OCI-LY3 (cell line): ENCODE measurements around the gene PSMC5.

Experiments used
- H2AFZ ChIP-seq: fragments of 200-600, 300-600 bp; shearing (Covaris generic); 2 replicates; pipeline ENCODE4 v1.6.0; 2014; ENCODE audit warnings: antibody characterized with exemption, low read depth, low read length
- H3K27ac ChIP-seq: fragments of 200-600, 300-600 bp; sonication (generic); 2 replicates; pipeline ENCODE4 v1.5.1; 2014; ENCODE audit warnings: mild to moderate bottlenecking, low read length, moderate library complexity, mixed read lengths
- H3K27me3 ChIP-seq: fragments of 200-600, 300-600 bp; sonication (generic); 2 replicates; pipeline ENCODE4 v1.6.1; 2014; ENCODE audit warnings: low read depth, low read length, mixed read lengths
- H3K36me3 ChIP-seq: fragments of 200-600, 300-600 bp; sonication (generic); replicated peaks from 2 replicates; pipeline ENCODE3; 2014; ENCODE audit warnings: low read depth, low read length, mixed read lengths
- H3K4me1 ChIP-seq: fragments of 300-600, 200-600 bp; sonication (generic); 2 replicates; pipeline ENCODE4 v1.6.1; 2014; ENCODE audit warnings: low read length, mixed read lengths
- H3K4me2 ChIP-seq: fragments of 200-600, 300-600 bp; sonication (generic); 2 replicates; pipeline ENCODE4 v1.6.1; 2014; ENCODE audit warnings: low read length, mixed read lengths
- H3K4me3 ChIP-seq: fragments of 300-600, 200-600 bp; sonication (generic); 2 replicates; pipeline ENCODE4 v1.5.1; 2014; ENCODE audit warnings: antibody characterized with exemption, mild to moderate bottlenecking, low read length, moderate library complexity
- H3K79me2 ChIP-seq: fragments of 300-600, 200-600 bp; shearing (Covaris generic); 2 replicates; pipeline ENCODE4 v1.6.1; 2014; ENCODE audit warnings: mild to moderate bottlenecking, low read length, mixed read lengths
- H3K9ac ChIP-seq: fragments of 300-600, 200-600 bp; shearing (Covaris generic); 2 replicates; pipeline ENCODE4 v1.6.0; 2014; ENCODE audit warnings: mild to moderate bottlenecking, low read length, moderate library complexity
- H3K9me3 ChIP-seq: fragments of 200-600, 300-600 bp; shearing (Covaris generic); 2 replicates; pipeline ENCODE4 v1.6.1; 2014; ENCODE audit warnings: low read length, mixed read lengths; ENCODE audit not compliant: insufficient read depth
- H4K20me1 ChIP-seq: fragments of 200-600, 300-600 bp; sonication (generic); 2 replicates; pipeline ENCODE4 v1.6.1; 2016; ENCODE audit warnings: low read length, mixed read lengths; ENCODE audit not compliant: insufficient read depth
- CTCF ChIP-seq: fragments of 200-600, 300-600 bp; sonication (generic); IDR thresholded peaks from 2 replicates; pipeline ENCODE4 v1.5.1; 2014; ENCODE audit warnings: antibody characterized with exemption, low read length, low read depth
- EZH2phosphoT487 ChIP-seq: fragments of 200-600 bp; shearing (Covaris generic); IDR thresholded peaks from 2 replicates; pipeline ENCODE4 v1.6.1; 2018; ENCODE audit warnings: antibody characterized with exemption, mixed run types, low read depth

PSMC5 gene

GRCh38 chr17:63785556-63785955 is 41.7 kb upstream of the PSMC5 start:
- Histone ChIP-seq H3K79me2 (peaks cover 94% of the 10 kb centered on the region), H3K36me3 (peaks cover 42% of the 10 kb centered on the region), H3K4me3 (no peak overlapping the region), H3K4me2 (no peak overlapping the region), H4K20me1 (peaks cover 52% of the 10 kb centered on the region), H3K9ac (no peak overlapping the region), H3K27ac (no peak overlapping the region), H3K9me3 (no peaks in the 10 kb centered on the region), H3K27me3 (no peaks in the 10 kb centered on the region), H2AFZ (no peak overlapping the region), H3K4me1 (peaks cover 16% of the 10 kb centered on the region)
- TF ChIP-seq CTCF (no peak), EZH2phosphoT487 (no peak)

DNA sequence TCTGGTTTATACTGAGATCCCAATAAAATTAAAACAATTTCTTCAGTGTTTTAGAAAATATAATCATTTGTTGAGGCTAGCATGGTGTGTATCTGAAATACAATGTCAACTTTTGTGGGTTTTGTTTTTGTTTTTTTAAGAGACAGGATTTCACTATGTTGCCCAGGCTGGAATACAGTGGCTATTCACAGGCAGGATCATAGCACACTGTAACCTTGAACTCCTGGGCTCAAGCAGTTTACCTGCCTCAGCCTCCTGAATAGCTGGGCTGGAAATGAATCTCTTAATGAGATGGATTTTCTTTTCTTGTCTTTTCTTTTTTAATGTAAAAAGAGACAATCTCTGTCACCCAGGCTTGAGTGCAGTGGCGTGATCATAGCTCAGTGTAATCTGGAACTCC is 41.1 kb upstream of the PSMC5 start:
- H3K27ac ChIP-seq = no peak overlapping the region
- no peak overlapping the region for H2AFZ ChIP-seq
- peaks cover 37% of the 10 kb centered on the region for H3K36me3 ChIP-seq
- H3K4me3 ChIP-seq = no peak overlapping the region
- H3K9me3 ChIP-seq = no peaks in the 10 kb centered on the region
- no peak overlapping the region for H3K4me2 ChIP-seq
- H3K9ac ChIP-seq = no peak overlapping the region
- peaks cover 47% of the 10 kb centered on the region for H4K20me1 ChIP-seq
- peaks cover 92% of the 10 kb centered on the region for H3K79me2 ChIP-seq
- no peak for TF ChIP-seq CTCF
- TF ChIP-seq EZH2phosphoT487 = no peak
- H3K27me3 ChIP-seq = no peaks in the 10 kb centered on the region
- H3K4me1 ChIP-seq = peaks cover 16% of the 10 kb centered on the region

- Histone ChIP-seq H3K4me3 (no peak overlapping the region), H3K4me2 (no peak overlapping the region), H3K9ac (no peak overlapping the region), H3K79me2 (peaks cover 89% of the 10 kb centered on the region), H3K9me3 (no peaks in the 10 kb centered on the region), H2AFZ (no peak overlapping the region), H3K36me3 (peaks cover 41% of the 10 kb centered on the region), H3K27me3 (no peaks in the 10 kb centered on the region), H3K27ac (no peak overlapping the region), H3K4me1 (peaks cover 15% of the 10 kb centered on the region), H4K20me1 (peaks cover 44% of the 10 kb centered on the region)
- TF ChIP-seq EZH2phosphoT487 (no peak), CTCF (no peak)
Measured at GRCh38 chr17:63786971-63787711, 40.1 kb upstream of the PSMC5 start.

DNA sequence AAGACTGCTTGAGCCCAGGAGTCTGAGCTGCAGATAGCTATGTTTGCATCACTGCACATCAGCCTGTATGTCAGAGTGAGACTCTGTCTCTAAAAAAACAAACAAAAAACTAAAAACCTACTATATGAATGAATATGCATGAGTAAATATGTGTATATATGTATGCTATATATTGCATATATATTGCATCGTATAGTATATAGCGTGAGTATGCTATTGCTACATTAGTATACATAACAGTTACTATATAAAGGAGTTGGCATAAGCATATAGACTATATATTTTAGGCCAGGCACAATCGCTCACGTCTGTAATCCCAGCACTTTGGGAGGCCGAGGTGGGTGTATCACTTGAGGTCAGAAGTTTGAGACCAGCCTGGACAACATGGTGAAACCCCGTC is 37.2 kb upstream of the PSMC5 start:
- Histone ChIP-seq H4K20me1 (peaks cover 15% of the 10 kb centered on the region), H2AFZ (no peak overlapping the region), H3K27ac (no peak overlapping the region), H3K4me3 (no peak overlapping the region), H3K4me1 (no peaks in the 10 kb centered on the region), H3K27me3 (no peaks in the 10 kb centered on the region), H3K9me3 (no peaks in the 10 kb centered on the region), H3K36me3 (peaks cover 49% of the 10 kb centered on the region), H3K9ac (no peak overlapping the region), H3K4me2 (no peak overlapping the region), H3K79me2 (peaks cover 76% of the 10 kb centered on the region)
- TF ChIP-seq CTCF = no peak
- no peak for TF ChIP-seq EZH2phosphoT487
